Ovary (tissue), 3 donors: ENCODE measurements around the gene MCM7.

Experiments
- CTCF ChIP-seq, 3 donors: fragments of 450-650 bp in 2 of 3; fragments of 200-600 bp in 1 of 3; IDR thresholded peaks; one replicate each; pipeline versions ENCODE4 v1.5.1 to v1.8.0; 2016 to 2022; ENCODE audit warnings: antibody characterized with exemption in 3 of 3, mild to moderate bottlenecking in 1 of 3
- POLR2A ChIP-seq: fragments of 450-650 bp; IDR thresholded peaks from one replicate; pipeline ENCODE4 v1.6.1; 2017; ENCODE audit warnings: antibody characterized with exemption, mild to moderate bottlenecking, moderate library complexity
- donor health status: DM: no; HTN: no; CAD: no.

GRCh38 chr7:100106633-100107032, 5.4 kb upstream of the MCM7 start:
- TF ChIP-seq CTCF (IDR thresholded peaks at IDR 0.05) = no peak
- no peak for TF ChIP-seq POLR2A
